ENCODE data around the gene PRKACB. TPM values are rescaled to one million over a fixed set of nuclear protein-coding genes. Genes with fewer than 3 reads are reported as not detected.

The PRKACB gene
- total and polyA plus RNA-seq, 2 experiments from 2014 or later: 14.6 to 28.0 TPM

GRCh38 chr1:84174051-84174556 is 30.0 kb downstream of the PRKACB start:
- H2AFZ ChIP-seq: no peak overlapping the region
- no peaks in the 10 kb centered on the region for H3K9me2 ChIP-seq (ENCODE audit: insufficient read depth)
- no peak for TF ChIP-seq NANOG (IDR thresholded peaks at IDR 0.05; ENCODE audit: borderline replicate concordance)
- no peak for TF ChIP-seq STAT1 (IDR thresholded peaks at IDR 0.05; ENCODE audit: unreplicated experiment)
- no peak for TF ChIP-seq JUNB (IDR thresholded peaks at IDR 0.05; ENCODE audit: unreplicated experiment)
- TF ChIP-seq, protein P1, sequence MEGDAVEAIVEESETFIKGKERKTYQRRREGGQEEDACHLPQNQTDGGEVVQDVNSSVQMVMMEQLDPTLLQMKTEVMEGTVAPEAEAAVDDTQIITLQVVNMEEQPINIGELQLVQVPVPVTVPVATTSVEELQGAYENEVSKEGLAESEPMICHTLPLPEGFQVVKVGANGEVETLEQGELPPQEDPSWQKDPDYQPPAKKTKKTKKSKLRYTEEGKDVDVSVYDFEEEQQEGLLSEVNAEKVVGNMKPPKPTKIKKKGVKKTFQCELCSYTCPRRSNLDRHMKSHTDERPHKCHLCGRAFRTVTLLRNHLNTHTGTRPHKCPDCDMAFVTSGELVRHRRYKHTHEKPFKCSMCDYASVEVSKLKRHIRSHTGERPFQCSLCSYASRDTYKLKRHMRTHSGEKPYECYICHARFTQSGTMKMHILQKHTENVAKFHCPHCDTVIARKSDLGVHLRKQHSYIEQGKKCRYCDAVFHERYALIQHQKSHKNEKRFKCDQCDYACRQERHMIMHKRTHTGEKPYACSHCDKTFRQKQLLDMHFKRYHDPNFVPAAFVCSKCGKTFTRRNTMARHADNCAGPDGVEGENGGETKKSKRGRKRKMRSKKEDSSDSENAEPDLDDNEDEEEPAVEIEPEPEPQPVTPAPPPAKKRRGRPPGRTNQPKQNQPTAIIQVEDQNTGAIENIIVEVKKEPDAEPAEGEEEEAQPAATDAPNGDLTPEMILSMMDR (conservative IDR thresholded peaks at IDR 0.05; ENCODE audit: low read depth in 2 of 2): no peak
- TF ChIP-seq CREB1 (CRISPR knock-in tag; IDR thresholded peaks at IDR 0.05; ENCODE audit: low read depth): no peak
- TF ChIP-seq POLR2AphosphoS5 (IDR thresholded peaks at IDR 0.05; ENCODE audit: low read depth): no peak
- TF ChIP-seq ETS1 (IDR thresholded peaks at IDR 0.05): no peak
- TF ChIP-seq, protein P2, sequence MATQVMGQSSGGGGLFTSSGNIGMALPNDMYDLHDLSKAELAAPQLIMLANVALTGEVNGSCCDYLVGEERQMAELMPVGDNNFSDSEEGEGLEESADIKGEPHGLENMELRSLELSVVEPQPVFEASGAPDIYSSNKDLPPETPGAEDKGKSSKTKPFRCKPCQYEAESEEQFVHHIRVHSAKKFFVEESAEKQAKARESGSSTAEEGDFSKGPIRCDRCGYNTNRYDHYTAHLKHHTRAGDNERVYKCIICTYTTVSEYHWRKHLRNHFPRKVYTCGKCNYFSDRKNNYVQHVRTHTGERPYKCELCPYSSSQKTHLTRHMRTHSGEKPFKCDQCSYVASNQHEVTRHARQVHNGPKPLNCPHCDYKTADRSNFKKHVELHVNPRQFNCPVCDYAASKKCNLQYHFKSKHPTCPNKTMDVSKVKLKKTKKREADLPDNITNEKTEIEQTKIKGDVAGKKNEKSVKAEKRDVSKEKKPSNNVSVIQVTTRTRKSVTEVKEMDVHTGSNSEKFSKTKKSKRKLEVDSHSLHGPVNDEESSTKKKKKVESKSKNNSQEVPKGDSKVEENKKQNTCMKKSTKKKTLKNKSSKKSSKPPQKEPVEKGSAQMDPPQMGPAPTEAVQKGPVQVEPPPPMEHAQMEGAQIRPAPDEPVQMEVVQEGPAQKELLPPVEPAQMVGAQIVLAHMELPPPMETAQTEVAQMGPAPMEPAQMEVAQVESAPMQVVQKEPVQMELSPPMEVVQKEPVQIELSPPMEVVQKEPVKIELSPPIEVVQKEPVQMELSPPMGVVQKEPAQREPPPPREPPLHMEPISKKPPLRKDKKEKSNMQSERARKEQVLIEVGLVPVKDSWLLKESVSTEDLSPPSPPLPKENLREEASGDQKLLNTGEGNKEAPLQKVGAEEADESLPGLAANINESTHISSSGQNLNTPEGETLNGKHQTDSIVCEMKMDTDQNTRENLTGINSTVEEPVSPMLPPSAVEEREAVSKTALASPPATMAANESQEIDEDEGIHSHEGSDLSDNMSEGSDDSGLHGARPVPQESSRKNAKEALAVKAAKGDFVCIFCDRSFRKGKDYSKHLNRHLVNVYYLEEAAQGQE (IDR thresholded peaks at IDR 0.05; ENCODE audit: unreplicated experiment): no peak
- no peak for TF ChIP-seq ZNF331 (CRISPR knock-in tag; IDR thresholded peaks at IDR 0.05; ENCODE audit: low read depth)
- peaks cover 6% of the 10 kb centered on the region; the same call in 1 of the 2 replicates for H3K4me1 ChIP-seq (ENCODE audit: insufficient read depth)
- no peak overlapping the region for H3K27ac ChIP-seq (ENCODE audit: low read depth)
- H3K4me3 ChIP-seq: no peak overlapping the region
- peaks cover 7% of the 10 kb centered on the region for H3K4me1 Mint-ChIP-seq
- no peaks in the 10 kb centered on the region for H3K79me2 ChIP-seq (replicated peaks; ENCODE audit: insufficient read depth)
- DNase-seq (ENCODE audit: low spot score) (peak; percentile 14), ATAC-seq (no peak)
- no peaks in the 10 kb centered on the region for H3K9me3 Mint-ChIP-seq
- H4K20me1 ChIP-seq (replicated peaks; ENCODE audit: insufficient read depth): no peaks in the 10 kb centered on the region; the same call in 1 of the 2 replicates
- no peaks in the 10 kb centered on the region for H3F3A ChIP-seq (replicated peaks; ENCODE audit: low read depth)
- no peaks in the 10 kb centered on the region for H3K27me3 ChIP-seq (ENCODE audit: insufficient read depth)
- no peaks in the 10 kb centered on the region for H3K36me3 Mint-ChIP-seq (ENCODE audit: low read depth)
- no peaks in the 10 kb centered on the region for H3K27me3 Mint-ChIP-seq (ENCODE audit: insufficient read depth, low read depth, poor library complexity)
- no peak overlapping the region for H3K4me3 Mint-ChIP-seq
- H3K4me2 ChIP-seq: no peak overlapping the region; the same call in 1 of the 2 replicates
- no peaks in the 10 kb centered on the region for H3K36me3 ChIP-seq (ENCODE audit: insufficient read depth)
- H3K27ac Mint-ChIP-seq: no peak overlapping the region

Data from GM23338 (cell line).